Activated CD4-positive, alpha-beta T cell treated with anti-CD3 and anti-CD28 coated beads, Interleukin-2, amount 50 U/mL, for 4 hours (primary cell): ENCODE results near the gene IL17RE.
A peak's percentile ranks its signal among the peaks of the same experiment; 100 is the strongest.
"Not testable (repeated sequence)": the region's sequence is repeated elsewhere in the genome, so short reads cannot be mapped to it uniquely, and the experiment has no call there.

ENCODE experiments used
- DNase-seq, 2 experiments: peaks; one replicate each; pipeline ENCODE4 v3.0.0-alpha.2; 2020

Gene IL17RE, protein sequence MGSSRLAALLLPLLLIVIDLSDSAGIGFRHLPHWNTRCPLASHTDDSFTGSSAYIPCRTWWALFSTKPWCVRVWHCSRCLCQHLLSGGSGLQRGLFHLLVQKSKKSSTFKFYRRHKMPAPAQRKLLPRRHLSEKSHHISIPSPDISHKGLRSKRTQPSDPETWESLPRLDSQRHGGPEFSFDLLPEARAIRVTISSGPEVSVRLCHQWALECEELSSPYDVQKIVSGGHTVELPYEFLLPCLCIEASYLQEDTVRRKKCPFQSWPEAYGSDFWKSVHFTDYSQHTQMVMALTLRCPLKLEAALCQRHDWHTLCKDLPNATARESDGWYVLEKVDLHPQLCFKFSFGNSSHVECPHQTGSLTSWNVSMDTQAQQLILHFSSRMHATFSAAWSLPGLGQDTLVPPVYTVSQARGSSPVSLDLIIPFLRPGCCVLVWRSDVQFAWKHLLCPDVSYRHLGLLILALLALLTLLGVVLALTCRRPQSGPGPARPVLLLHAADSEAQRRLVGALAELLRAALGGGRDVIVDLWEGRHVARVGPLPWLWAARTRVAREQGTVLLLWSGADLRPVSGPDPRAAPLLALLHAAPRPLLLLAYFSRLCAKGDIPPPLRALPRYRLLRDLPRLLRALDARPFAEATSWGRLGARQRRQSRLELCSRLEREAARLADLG

DNA sequence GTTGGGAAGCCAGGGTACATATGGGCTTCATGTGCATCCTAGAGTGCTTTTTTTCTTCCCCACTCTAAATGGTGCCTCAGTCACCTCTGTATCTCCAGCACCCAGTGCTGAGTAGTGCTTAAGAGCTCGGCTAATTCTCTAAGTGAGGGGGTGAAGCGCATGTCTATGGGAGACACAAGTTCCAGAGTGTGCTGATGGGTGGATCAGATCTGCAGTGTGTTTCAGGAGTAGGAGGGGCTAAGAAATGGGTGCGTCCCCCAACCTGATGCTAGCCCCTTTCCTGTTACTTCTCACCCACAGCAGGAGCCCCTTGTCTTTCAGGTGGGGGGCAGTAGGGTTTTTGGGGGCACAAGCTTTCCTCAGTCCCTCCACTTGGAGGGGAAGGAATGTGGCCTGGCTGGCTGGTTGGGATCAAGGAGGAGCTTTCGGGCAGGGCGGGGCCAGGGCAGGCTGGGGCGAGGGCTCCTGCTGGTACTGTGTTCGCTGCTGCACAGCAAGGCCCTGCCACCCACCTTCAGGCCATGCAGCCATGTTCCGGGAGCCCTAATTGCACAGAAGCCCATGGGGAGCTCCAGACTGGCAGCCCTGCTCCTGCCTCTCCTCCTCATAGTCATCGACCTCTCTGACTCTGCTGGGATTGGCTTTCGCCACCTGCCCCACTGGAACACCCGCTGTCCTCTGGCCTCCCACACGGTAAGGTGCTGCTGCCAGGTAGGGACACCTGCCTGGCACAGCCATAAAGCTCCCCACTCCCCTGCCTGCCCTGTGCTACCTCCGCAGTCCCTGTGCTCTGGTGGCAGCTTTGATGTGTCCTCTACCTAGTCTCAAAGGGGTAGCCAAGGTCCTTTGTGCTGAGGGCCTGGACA lies at the start of gene IL17RE:
IL17RE (plus strand) TSS at position 477 of the 866 bp plus-strand sequence; CDS start at position 562, 85 bp downstream.
- no peak for DNase-seq

DNA sequence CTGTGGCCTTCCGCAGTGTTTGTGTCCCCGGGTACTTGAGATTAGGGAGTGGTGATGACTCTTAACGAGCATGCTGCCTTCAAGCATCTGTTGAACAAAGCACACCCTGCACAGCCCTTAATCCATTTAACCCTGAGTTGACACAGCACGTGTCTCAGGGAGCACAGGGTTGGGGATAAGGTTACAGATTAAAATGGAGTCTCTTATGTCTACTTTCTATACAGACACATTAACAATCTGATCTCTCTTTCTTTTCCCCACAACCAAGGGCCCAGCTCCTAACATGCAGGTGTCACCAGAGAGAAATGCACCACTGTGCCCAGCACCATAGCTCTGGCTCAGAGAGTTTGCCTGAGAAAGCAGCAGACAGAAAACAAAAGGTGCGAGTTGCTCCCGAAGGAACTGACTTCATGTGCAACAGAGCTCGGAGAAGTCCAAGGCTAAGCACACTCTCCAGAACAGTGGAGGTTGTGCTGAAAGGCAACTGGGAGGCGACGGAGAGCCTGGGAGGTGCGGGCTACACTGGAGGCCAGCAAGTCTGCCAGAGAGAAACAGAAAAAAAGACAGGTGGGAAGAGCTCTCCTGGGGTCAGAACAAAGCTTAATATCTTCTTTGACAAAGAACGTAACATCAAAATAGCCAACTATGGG lies 48.2 kb upstream of the IL17RE start:
- DNase-seq: not testable (repeated sequence)

DNA sequence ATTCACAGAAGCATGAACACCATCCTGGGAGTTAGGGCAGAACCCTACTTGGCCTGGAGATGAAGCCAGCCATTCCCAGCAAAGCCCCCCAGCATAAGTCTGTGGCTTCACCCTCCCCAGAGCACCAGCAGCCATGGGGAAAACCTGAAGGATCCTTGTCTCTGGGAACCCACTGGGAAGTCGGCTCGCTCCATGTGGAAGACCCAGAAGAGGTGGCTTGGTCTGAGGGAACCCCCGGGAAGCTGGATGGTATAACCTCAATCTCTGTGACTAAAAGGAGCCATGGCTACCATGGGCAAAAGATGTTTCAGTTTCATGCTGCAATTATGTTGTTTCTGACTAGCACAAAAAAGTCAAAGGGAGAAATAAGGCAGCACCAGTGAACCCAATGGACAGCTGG lies 47.1 kb upstream of the IL17RE start:
- DNase-seq: no peak

DNA sequence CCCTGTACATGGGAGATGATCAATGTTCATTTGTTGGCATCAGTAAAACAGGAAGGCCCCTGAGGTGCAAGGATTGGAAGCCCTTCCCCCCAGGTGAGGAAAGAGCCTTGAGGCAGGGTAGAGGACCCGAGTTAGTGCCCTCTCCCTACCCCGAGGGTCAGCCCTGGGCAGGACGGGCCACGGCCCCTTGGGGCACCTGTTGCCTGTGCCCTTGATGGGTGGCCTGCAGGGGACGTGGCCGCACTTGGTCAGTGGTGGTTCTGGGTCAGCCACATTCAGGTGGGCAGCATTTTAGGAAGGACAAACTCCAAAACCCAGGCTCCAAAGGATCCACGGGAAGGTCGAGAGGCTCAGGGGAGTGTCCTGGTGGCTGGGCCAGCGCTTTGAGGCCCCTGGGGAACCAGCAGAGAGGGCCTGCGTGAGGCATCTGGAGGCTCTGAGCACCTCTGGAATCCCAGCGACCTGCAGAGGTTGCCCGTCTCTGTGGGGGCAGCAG lies 43.1 kb upstream of the IL17RE start:
- DNase-seq: no peak

- no peak for DNase-seq
Measured at GRCh38 chr3:9861201-9861600, 41.4 kb upstream of the IL17RE start.

DNA sequence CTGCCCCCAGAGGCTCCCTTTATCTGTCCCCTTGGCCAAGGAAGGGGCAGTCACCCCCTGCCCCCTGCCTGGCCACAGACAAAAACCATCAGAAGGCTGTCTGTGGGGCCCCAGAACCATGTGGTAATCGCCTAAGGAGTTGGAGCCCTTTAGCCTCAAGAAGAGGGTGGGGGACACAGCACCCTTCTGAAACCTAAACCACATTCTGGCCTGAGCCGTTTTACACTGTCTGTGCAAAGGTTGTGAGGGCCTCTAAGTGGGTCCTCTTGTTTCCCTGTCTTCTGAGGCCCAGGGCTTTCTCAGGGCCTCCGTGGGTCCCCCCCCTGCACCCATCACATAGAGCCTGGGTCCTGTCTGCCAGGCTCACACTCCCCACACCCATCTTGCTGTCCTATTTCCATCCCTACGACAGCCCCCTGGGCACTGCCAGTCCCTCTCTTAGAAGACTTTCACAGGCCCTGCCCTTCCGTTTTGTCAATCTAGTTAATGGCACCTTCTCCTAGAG lies 41.0 kb upstream of the IL17RE start:
- DNase-seq: no peak

DNA sequence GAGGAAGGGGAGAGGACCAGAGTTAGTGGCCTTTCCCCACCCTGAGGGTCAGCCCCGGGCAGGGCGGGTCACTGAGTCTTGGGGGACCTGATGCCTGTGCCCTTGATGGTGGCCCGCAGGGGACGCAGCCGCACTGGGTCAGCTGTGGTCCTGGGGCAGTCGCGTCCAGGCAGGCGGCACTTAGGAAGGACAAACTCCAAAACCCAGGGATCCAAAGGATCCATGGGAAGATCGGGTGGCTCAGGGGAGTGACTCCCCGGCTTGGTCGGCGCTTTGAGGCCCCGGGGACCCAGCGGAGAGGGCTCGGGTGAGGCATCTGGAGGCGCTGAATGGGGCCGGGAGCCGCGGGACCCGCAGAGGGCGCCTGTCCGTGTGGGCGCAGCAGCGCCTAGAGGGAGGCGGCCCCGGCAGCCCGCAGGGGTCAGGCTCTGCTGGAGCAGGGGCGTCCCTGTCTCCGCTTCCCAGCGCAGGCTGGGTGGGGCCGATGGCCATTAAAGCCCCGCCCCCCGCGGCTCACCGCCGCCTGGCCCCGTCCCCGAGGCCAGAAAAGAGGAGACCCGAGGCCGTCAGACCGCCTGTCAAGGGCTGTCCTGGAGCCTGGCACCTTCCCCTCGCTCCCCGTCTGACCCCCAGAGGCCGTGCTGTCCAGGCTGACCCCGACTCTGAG lies 40.1 kb upstream of the IL17RE start:
- peak in 1 of 2 experiments; percentile 22 for DNase-seq

- DNase-seq: no peak
Measured at GRCh38 chr3:9863058-9863772, 39.4 kb upstream of the IL17RE start.

DNA sequence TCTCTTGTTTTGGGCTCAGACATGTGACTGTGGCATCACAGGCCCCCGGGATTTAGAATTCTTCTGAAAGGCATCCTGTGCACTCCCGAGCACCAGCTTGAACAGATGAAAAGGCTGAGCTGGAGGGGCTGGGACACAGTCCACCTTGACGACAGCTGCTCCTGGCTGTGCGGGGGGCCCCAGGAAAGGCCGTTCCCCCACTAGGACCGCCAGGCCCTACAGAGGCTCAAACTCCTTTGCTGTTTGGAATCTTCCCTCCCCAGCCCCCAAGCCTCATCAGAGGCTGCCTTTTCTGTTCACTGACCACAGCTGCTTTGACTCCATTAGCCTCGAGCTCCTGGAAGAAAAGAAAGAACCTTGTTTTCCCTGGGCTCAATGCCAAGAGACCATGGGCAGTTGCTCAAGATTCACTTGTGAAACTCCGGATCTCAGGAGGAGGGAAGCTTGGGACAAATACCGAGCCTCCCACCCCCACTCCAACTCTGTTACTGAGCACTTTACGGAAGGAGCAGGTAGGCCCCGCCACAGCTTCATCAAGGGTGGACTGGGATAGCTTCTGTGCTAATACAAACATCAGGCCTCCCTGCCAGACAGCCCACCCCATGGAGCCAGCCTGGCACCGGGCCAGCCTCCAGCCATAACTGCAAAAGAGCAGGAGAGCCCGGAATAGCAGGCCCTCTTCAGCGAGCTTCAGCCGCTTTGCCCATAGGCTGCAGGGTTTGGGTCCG lies 38.3 kb upstream of the IL17RE start:
- no peak for DNase-seq

DNA sequence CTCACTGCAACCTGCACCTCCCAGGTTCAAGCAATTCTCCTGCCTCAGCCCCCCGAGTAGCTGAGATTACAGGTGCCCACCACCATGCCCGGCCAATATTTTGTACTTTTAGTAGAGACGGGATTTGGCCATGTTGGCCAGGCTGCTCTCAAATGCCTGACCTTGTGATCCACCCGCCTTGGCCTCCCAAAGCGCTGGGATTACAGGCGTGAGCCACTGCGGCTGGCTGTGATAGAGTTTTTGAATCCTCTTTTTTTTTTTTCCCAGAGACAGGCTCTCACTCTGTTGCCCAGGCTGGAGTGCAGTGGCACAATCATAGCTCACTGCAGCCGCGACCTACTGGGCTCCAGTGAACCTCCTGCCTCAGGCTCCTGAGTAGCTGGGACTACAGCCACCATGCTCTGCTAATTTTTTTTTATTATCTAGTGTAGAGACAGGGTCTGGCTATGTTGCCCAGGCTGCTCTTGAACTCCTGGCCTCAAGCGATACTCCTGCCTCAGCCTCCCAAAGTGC lies 37.5 kb upstream of the IL17RE start:
- DNase-seq: not testable (repeated sequence)

GRCh38 chr3:9866639-9867038 lies 36.0 kb upstream of the IL17RE start:
- DNase-seq: no peak

DNA sequence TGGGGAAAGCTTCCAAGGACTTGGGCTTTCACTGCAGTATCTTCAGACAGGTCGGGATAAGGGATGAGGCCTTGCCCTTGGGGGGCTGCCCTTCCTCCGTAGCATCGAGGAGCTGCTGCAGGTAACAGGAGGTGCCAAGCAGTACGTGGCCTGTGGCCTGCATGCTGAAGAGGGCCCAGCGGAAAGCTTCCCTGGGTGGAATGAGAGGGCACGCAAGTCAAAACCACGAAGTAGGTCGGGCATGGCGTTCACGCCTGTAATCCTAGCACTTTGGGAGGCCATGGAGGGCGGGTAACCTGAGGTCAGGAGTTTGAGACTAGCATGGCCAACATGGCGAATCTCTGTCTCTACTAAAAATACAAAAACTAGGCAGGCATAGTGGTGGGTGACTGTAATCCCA lies 35.5 kb upstream of the IL17RE start:
- no peak for DNase-seq

DNA sequence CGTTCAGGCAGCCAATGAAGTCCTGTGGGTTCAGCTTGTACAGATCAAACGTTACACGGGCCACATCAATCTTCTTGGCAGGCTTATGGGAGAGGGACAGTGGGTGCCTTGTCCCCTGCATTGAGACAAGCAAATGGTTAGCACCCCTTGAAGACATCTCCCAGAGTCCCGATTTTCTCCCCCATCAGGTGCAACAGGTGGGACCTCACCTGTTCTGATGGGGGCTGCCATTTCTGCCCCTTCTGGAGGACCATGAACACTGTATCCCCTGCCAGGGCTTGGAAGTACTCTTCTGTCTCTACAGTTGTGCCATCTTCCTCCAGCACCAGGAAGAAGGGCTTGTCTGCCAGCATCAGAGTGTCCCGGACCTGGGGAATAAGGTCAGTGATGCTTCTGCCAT lies 32.7 kb upstream of the IL17RE start:
- DNase-seq: no peak

DNA sequence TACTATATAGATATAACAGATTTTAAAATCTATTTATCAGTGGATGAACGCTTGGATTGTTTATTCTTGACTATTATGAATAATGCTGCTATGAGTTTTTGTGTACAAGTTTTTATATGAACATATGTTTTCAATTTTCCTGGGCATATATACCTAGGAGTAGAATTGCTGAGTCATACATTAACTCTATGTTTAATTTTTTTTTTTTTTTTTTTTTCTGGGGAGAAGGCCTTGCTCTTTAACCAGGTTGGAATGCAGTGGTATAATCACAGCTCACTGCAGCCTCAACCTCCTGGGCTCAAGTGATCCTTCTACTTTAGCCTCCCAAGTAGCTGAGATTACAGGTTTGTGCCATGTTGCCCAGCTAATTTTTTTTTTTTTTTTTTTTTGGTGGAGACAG lies 31.7 kb upstream of the IL17RE start:
- DNase-seq: no peak

- DNase-seq: not testable (repeated sequence)
Measured at GRCh38 chr3:9872067-9872466, 30.6 kb upstream of the IL17RE start.

DNA sequence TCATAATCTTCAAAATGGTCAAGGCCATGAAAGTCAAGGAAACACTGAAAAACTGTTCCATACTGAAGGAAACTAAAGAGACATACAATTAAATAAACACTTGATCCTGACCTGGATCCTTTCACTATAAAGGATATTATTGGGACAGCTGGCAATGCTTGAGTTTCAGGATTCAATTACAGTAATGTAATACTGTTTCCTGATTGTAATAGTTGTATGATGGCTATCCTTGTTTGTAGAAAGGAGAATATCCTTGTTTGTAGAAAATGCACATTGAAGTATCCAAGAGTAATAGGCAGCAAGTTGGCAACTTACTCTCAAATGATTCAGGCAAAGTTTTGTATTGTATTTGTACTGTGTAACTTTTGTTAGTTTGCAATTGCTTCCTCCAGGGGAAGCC lies 27.2 kb upstream of the IL17RE start:
- no peak for DNase-seq

DNA sequence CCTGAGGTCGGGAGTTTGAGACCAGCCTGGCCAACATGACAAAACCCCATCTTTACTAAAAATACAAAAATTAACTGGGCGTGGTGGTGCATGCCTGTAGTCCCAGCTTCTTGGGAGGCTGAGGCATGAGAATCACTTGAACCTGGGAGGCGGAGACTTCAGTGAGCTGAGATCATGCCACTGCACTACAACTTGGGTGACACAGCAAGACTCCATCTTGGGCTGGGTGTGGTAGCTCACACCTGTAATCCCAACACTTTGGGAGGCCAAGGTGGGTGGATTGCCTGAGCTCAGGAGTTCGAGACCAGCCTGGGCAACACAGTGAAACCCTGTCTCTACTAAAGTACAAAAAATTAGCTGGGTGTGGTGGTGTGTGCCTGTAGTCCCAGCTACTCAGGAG lies 26.4 kb upstream of the IL17RE start:
- not testable (repeated sequence) for DNase-seq

- DNase-seq: no peak
Measured at GRCh38 chr3:9876991-9877390, 25.7 kb upstream of the IL17RE start.

GRCh38 chr3:9878700-9879099 lies 23.9 kb upstream of the IL17RE start:
- no peak for DNase-seq

GRCh38 chr3:9879830-9880549 lies 22.7 kb upstream of the IL17RE start, which contains the start of gene CIDEC:
Gene CIDEC, minus strand, starts transcription at chr3:9880253. Its CDS starts 1,767 bp downstream, at chr3:9878486.
- no peak for DNase-seq
